ENCODE measurements around the gene TTC21B. TPM values are rescaled to one million over a fixed set of nuclear protein-coding genes. Genes with fewer than 3 reads are reported as not detected.

TTC21B gene
- total RNA-seq, 1 donor, result 22.4 TPM

DNA sequence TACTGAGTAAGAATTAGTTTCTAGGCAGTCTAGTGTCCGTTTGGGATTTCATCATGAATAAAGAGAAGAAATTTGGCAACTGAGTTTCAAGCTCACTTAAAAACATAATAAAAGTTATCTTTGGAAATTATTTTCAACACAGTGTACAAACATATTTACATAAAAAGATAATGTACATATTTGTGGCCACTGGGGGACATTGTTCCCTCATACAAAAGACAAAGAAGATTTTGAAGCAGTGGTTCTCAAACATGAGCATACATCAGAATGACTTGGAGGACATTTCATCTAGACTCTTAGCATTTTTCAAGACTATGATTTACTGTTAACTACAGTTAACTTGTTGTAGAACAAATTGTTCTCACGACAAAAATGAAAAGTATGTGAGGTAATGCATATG, 15.7 kb upstream of the TTC21B start:
- TF ChIP-seq, protein P1, sequence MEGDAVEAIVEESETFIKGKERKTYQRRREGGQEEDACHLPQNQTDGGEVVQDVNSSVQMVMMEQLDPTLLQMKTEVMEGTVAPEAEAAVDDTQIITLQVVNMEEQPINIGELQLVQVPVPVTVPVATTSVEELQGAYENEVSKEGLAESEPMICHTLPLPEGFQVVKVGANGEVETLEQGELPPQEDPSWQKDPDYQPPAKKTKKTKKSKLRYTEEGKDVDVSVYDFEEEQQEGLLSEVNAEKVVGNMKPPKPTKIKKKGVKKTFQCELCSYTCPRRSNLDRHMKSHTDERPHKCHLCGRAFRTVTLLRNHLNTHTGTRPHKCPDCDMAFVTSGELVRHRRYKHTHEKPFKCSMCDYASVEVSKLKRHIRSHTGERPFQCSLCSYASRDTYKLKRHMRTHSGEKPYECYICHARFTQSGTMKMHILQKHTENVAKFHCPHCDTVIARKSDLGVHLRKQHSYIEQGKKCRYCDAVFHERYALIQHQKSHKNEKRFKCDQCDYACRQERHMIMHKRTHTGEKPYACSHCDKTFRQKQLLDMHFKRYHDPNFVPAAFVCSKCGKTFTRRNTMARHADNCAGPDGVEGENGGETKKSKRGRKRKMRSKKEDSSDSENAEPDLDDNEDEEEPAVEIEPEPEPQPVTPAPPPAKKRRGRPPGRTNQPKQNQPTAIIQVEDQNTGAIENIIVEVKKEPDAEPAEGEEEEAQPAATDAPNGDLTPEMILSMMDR (IDR thresholded peaks at IDR 0.05; ENCODE audit: insufficient read depth, low read length), result no peak
- no peak for DNase-seq (ENCODE audit: low read depth)
- H3K4me3 ChIP-seq (ENCODE audit: low read depth, low read length), result no peak overlapping the region

DNA sequence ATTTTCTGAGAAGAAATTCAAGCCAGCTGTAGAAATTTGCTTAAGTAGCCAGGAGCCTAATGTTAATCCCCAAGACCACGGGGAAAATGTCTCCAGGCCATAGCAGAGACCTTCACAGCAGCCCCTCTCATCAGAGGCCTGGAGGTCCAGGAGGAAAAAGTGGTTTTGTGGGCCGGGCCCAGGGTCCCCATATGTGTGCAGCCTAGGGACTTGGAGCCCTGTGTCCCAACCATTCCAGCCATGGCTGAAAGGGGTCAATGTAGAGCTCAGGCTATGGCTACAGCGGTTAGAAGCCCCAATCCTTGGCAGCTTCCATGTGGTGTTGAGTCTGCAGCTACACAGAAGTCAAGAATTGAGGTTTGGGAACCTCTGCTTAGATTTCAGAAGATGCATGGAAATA, 14.2 kb upstream of the TTC21B start:
- DNase-seq (ENCODE audit: low read depth), result no peak
- H3K4me3 ChIP-seq (ENCODE audit: low read depth, low read length), result no peak overlapping the region
- TF ChIP-seq, protein P1 (IDR thresholded peaks at IDR 0.05; ENCODE audit: insufficient read depth, low read length), result no peak

DNA sequence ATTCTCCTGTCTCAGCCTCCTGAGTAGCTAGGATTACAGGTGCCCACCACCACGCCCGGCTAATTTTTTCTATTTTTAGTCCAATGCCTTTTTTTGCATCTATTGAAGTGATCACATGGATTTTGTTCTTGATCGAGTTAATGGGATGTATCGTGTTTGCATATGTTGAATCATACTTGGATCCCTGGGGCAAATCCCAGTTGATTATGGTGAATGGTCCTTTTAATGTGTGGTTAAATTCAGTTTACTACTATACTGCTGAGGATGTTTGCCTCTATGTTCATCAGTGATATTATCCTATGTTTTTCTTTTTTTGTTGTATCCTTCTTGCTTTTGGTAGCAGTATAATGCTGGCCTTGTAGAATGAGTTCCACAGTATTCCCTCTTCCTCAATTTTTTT, 8.2 kb upstream of the TTC21B start:
- no peak for DNase-seq (ENCODE audit: low read depth)
- H3K4me3 ChIP-seq (ENCODE audit: low read depth, low read length), result no peak overlapping the region
- TF ChIP-seq, protein P1 (IDR thresholded peaks at IDR 0.05; ENCODE audit: insufficient read depth, low read length), result no peak

DNA sequence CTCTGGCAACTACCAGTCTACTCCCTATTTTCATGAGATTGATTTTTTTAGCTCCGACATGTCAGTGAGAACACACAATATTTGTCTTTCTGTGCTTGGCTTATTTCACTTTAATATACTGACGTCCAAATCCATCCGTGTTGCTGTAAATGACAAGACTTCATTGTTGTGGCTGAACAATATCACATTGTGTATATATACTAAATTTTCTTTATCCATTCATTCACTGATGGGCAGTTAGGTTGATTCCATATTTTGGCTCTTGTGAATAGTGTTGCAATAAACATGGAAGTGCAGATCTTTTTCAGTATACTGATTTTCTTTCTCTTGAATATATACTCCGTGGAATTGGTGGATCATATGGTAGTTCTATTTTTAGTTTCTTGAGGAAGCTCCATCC, 5.8 kb upstream of the TTC21B start:
- TF ChIP-seq, protein P1 (IDR thresholded peaks at IDR 0.05; ENCODE audit: insufficient read depth, low read length), result no peak
- no peak overlapping the region for H3K4me3 ChIP-seq (ENCODE audit: low read depth, low read length)
- DNase-seq (ENCODE audit: low read depth), result no peak

DNA sequence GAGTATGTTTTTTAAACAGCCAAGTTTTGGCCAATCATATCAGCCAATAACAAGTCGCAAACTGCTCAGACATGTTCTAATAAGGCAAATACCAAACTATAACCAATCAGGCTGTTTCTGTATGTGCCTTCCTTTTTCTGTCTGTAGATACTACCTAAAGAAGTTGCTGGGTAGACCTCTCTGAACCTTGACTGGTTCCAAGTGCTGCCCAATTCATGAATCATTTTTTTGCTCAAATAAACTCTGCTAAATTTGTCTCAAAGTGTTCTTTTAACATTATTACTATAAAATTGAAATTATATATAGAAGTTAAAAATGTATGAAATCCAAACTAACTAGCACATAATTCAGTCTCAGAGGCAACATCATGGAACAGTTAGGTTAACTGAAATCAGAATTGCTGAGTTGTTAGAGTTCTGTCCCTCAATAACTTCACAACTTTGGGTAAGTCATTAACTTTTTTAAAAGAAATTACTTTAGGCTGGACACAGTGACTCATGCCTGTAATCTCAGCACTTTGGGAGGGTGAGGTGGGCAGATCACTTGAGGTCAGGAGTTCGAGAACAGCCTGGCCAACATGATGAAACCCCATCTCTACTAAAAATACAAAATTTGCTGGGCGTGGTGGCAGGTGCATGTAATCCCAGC, 4.9 kb upstream of the TTC21B start:
- H3K4me3 ChIP-seq (ENCODE audit: low read depth, low read length), result no peak overlapping the region
- TF ChIP-seq, protein P1 (IDR thresholded peaks at IDR 0.05; ENCODE audit: insufficient read depth, low read length), result no peak
- DNase-seq (ENCODE audit: low read depth), result no peak

DNA sequence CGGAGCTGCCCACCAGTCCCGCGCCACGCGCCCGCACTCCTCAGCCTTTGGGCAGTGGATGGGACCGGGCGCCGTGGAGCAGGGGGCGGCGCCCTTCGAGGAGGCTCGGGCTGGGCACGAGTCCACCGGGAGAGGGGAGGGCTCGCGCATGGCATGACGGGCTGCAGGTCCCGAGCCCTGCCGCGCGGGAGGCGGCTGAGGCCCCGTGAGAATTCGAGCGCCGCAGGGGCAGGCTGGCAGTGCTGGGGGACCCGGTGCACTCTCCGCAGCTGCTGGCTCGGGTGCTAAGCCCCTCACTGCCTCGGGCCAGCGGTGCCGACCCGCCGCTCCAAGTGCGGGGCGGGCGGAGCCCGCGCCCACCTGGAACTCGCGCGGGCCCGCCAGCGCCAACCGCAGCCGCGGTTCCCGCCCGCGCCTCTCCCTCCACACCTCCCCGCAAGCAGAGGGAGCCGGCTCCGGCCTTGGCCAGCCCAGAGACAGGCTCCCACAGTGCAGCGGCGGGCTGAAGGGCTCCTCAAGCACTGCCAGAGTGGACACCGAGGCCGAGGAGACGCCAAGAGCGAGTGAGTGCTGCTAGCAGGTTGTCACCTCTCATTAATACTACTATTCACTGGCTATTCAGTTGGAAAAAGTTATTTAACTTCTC, 3.6 kb upstream of the TTC21B start:
- H3K4me3 ChIP-seq (ENCODE audit: low read depth, low read length), result no peak overlapping the region
- no peak for DNase-seq (ENCODE audit: low read depth)
- TF ChIP-seq, protein P1 (IDR thresholded peaks at IDR 0.05; ENCODE audit: insufficient read depth, low read length), result no peak
